NCI-H1092 (cell line): Measurements from ENCODE around the gene SPRY1.
A peak's percentile ranks its signal among the peaks of the same experiment; 100 is the strongest.

Source experiments
- DNase-seq: peaks from one replicate; lab custom pipeline; 2025; lab: John Stamatoyannopoulos, UW

Gene SPRY1, protein sequence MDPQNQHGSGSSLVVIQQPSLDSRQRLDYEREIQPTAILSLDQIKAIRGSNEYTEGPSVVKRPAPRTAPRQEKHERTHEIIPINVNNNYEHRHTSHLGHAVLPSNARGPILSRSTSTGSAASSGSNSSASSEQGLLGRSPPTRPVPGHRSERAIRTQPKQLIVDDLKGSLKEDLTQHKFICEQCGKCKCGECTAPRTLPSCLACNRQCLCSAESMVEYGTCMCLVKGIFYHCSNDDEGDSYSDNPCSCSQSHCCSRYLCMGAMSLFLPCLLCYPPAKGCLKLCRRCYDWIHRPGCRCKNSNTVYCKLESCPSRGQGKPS

GRCh38 chr4:123396307-123397143 is at the start of gene SPRY1:
SPRY1 (plus strand) TSS chr4:123396795; CDS start chr4:123401592, 4,797 bp downstream.
- peak; percentile 92 for DNase-seq

DNA sequence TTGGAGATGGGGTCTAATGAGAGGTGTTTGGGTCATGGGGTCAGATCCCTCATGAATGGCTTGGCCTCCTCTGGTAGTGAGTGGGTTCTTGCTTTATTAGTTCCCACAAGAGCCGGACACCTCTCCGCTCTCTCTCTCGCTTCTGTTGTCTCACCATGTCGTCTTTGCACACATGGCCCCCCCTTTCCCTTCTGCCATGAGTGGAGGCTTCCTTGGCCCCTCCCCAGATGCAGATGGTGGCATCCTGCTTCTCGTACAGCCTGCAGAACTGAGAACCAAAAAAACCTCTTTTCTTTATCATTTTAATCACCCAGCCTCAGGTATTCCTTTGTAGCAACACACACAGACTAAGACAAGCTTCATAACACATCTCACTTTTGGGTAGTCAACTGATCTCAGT is 49.6 kb upstream of the SPRY1 start:
- no peak for DNase-seq

- DNase-seq, result no peak
Measured at GRCh38 chr4:123348946-123349345, 47.6 kb upstream of the SPRY1 start.

GRCh38 chr4:123349421-123350190 is 47.0 kb upstream of the SPRY1 start:
- DNase-seq, result no peak

DNA sequence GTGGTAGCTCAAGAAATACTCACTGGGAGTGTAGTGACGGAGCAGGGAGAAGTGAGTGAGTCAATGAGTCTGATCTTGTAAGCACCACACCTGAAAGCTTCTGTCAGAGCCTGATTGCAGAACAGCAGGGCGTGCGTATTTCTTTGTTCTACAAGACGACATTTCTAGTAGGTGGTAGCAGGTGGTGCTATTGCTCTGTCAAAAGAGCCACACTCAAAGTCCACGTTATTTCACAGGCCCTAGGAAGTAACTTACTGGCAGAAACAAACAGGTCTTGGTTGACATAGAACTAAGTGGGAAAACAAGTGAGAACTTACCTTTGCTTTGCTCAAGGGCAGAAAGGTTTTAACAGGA is 46.4 kb upstream of the SPRY1 start:
- no peak for DNase-seq

DNA sequence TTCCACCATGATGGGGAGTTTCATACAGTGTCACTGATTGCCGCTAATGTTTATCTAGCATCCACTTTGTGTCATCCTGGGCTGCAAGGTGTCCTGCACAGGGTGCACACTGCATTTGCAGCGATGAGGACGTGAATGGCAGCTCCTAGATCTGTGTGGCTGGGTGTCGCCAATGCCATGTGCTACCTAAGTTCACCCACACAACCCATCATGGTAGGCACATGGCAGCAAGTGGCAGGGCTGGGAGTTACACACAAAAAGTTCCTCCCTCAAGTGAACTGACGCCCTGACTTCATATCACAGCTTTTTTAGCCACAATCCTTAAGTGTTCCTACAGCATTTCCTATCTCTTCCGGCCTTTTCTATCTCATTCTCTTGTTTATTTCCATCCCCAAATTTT is 45.9 kb upstream of the SPRY1 start:
- no peak for DNase-seq

GRCh38 chr4:123351713-123352112 is 44.9 kb upstream of the SPRY1 start:
- DNase-seq, result no peak

DNA sequence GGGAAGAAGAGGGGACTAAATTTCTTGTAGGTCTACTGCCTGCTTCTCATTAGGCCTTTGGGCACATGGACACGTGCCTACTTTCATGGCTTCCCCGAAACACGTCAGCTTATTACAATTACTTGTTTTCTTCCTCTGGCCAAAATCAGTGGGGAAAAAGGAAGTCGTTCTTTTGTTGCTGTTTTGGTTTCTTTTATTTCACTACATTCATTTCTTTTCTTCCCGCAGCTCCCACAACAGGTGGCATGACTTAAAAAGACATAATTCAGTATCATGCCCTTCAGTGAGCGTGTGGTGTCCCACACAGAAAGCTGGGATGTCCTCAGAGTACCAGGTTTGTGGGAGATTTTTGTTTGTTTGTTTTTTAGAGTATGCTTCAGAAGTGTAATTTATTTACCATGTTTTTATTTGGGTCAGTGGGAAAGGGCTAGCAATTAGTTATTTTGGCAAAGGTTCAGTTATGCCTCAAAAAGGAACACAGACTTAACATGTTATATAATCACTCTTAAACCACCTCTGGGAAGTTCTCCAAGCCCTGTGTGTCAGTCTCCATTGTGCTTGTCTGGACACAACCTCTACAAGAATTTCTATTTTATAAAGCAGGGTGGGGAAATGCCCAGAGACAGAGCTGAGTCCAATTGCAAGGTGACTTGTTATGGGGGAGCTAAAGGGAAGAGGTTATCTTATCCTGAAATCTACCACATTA is 44.2 kb upstream of the SPRY1 start:
- DNase-seq, result no peak

DNA sequence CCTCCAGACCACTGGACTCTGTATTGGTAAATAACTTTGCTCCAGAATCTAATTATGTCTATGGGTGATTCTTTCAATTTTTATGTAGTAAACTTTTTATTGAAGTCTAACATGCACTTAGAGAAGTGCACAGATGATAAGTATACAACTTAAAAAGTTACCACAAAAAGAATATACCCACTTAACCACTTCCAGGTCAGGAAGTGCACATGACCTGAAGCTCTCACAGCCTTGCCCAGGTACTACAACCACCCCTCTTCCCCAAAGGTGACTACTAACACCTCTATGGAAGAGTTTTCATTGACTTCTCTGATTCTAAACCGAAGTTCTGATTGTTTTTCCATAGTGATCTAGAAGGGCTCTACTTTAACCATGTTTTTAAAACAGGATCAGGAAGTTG is 43.6 kb upstream of the SPRY1 start:
- DNase-seq, result no peak

DNA sequence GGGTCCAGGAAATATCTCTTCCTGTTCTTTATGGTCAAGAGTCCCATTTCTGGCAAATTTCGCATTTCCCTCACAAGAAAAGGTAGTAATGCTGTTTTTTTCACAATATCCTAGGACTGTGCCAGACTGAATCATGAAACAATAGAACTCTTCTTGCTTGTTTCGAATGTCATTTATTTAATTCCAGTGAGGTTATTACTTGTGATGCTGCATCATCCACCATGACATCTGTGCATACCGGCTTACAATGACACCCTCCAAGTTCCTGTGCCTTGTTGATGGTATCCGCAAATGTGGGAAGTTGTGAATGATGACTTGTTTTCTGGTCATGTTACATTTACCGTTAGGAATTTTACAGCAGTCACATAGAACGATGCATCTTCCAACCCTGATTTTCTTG is 42.9 kb upstream of the SPRY1 start:
- DNase-seq, result no peak

- DNase-seq, result no peak
Measured at GRCh38 chr4:123354701-123355100, 41.9 kb upstream of the SPRY1 start.

- DNase-seq, result no peak
Measured at GRCh38 chr4:123356921-123357320, 39.7 kb upstream of the SPRY1 start.

GRCh38 chr4:123359449-123360315 is 36.9 kb upstream of the SPRY1 start:
- DNase-seq, result no peak

DNA sequence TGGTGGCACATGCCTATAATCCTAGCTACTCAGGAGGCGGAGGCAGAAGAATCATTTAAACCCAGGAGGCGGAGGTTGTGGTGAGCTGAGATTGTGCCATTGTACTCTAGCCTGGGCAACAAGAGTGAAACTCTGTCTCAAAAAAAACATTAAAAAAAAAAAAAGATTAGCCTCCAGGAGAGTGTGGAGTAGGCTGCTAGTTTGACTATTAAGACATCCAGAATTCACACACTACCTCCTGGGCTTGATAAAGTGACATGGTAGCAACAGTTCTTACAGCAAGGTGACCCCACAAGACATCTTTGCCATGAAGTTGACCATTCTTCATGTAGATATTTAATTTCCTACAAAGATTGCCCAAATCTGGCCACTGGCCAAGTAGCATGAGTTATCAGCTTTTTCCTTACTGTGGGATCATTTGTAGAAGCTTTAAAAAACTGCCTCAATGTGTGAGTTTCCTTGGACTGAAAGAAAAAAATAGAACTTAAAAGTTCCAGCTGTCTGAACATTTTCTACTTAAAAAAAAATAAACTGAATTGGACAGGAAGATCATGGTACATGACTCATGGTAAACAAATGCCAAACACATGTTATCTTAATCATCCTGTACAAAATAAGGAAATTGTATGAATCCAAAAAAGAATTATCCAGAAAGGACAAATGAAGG is 35.3 kb upstream of the SPRY1 start:
- no peak for DNase-seq

DNA sequence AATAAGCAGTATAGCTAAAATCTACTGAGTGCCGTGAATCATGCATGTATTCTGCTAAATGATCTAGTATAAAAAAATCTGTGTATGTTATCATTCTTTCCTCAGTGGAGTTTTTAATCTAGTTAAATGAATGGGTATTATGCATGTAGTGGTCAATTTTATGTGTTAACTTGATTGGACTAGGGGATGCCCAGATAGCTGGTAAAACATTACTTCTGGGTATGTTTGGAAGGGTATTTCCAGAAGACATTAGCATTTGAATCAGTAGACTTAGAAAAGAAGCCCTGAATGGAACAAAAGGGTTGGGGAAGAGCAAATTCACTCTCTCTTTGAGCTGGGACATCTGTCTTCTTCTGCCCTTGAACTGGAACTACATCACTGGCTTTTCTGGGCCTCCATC is 34.5 kb upstream of the SPRY1 start:
- no peak for DNase-seq

- no peak for DNase-seq
Measured at GRCh38 chr4:123363729-123364128, 32.9 kb upstream of the SPRY1 start.

- DNase-seq, result no peak
Measured at GRCh38 chr4:123364906-123365305, 31.7 kb upstream of the SPRY1 start.

DNA sequence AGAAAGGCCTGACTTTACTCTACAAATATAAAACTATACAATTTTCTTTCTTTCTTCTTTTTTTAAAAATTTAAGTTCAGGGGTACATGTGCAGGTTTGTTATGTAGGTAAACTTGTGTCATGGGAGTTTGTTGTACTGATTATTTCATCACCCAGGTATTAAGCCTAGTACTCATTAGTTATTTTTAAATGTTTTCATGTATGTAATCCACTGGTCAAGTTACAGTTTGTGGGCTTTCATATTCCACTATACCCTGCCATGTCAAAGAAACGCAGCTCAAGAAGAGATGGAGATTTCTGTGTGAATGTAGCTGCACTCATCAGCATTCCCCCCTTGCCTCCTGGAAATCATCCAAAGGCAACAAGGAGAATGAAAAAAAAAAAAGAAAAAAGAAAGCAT is 31.2 kb upstream of the SPRY1 start:
- no peak for DNase-seq

- no peak for DNase-seq
Measured at GRCh38 chr4:123366144-123366748, 30.3 kb upstream of the SPRY1 start.

- no peak for DNase-seq
Measured at GRCh38 chr4:123378794-123379193, 17.8 kb upstream of the SPRY1 start.
